HG03460 (cell line): ENCODE results near the gene FBLN1.

ENCODE experiments used
- ATAC-seq: cut with Tn5 transposase; IDR thresholded peaks from one replicate; pipeline ENCODE4 v1.9.1; 2021; ENCODE audit not compliant: unreplicated experiment

FBLN1 gene

GRCh38 chr22:45562537-45563361 is 60.1 kb downstream of the FBLN1 start:
- ATAC-seq: no peak

GRCh38 chr22:45563362-45564040 is 60.8 kb downstream of the FBLN1 start:
- ATAC-seq: no peak

- ATAC-seq: no peak
Observed at GRCh38 chr22:45564349-45565030, 61.8 kb downstream of the FBLN1 start.

- ATAC-seq: no peak
Observed at GRCh38 chr22:45565171-45565570, 62.5 kb downstream of the FBLN1 start.

- no peak for ATAC-seq
Observed at GRCh38 chr22:45565973-45566372, 63.3 kb downstream of the FBLN1 start.

- no peak for ATAC-seq
Observed at GRCh38 chr22:45568213-45568612, 65.5 kb downstream of the FBLN1 start.

- ATAC-seq: no peak
Observed at GRCh38 chr22:45571089-45571488, 68.4 kb downstream of the FBLN1 start.

- ATAC-seq: no peak
Observed at GRCh38 chr22:45572444-45572843, 69.8 kb downstream of the FBLN1 start.

- ATAC-seq: no peak
Observed at GRCh38 chr22:45574069-45574703, 71.5 kb downstream of the FBLN1 start.

- no peak for ATAC-seq
Observed at GRCh38 chr22:45575173-45575572, 72.5 kb downstream of the FBLN1 start.

GRCh38 chr22:45575607-45576272 is 73.1 kb downstream of the FBLN1 start:
- no peak for ATAC-seq

GRCh38 chr22:45576273-45576625 is 73.6 kb downstream of the FBLN1 start:
- no peak for ATAC-seq

- no peak for ATAC-seq
Observed at GRCh38 chr22:45576730-45577464, 74.2 kb downstream of the FBLN1 start.

GRCh38 chr22:45577746-45578523 is 75.3 kb downstream of the FBLN1 start:
- ATAC-seq: no peak

GRCh38 chr22:45578524-45579147 is 76.0 kb downstream of the FBLN1 start:
- ATAC-seq: no peak

- no peak for ATAC-seq
Observed at GRCh38 chr22:45579306-45579705, 76.6 kb downstream of the FBLN1 start.

- ATAC-seq: no peak
Observed at GRCh38 chr22:45579806-45580725, 77.4 kb downstream of the FBLN1 start.
